ENCODE results near the gene MFN2.

- TF ChIP-seq CTCF (IDR thresholded peaks at IDR 0.05; ENCODE audit: low read length) (no peak), EZH2phosphoT487 (IDR thresholded peaks at IDR 0.05; ENCODE audit: low read length) (no peak), EZH2 (optimal IDR thresholded peaks at IDR 0.05; ENCODE audit: low read depth, low read length) (no peak)
Observed at GRCh38 chr1:12060500-12060899, 80.3 kb downstream of the MFN2 start.
